K562 (cell line): ENCODE measurements around the gene GSKIP. TPM values are rescaled to one million over a fixed set of nuclear protein-coding genes. Genes with fewer than 3 reads are reported as not detected.

Experiments
- AFF1 ChIP-seq, 2 experiments: fragments of 450-650 bp; IDR thresholded peaks; 2 replicates each; pipeline ENCODE4 v1.6.1; 2018; ENCODE audit warnings: mild to moderate bottlenecking in 2 of 2, low read depth in 1 of 2; ENCODE audit not compliant: partially characterized antibody in 2 of 2
- CREB3 ChIP-seq: fragments of 450-650 bp; conservative IDR thresholded peaks from 2 replicates; pipeline ENCODE4 v1.6.1; 2016; ENCODE audit warnings: missing genetic modification characterization, low read depth, mild to moderate bottlenecking, missing compliant biosample characterization, moderate library complexity
- EHMT2 ChIP-seq: fragments of 450-650 bp; IDR thresholded peaks from 2 replicates; pipeline ENCODE4 v1.6.1; 2018; ENCODE audit warnings: antibody characterized with exemption
- EP300 ChIP-seq: IDR thresholded peaks from 2 replicates; pipeline ENCODE4 v1.6.1; 2012; ENCODE audit warnings: low read length, improper control_type of control experiment
- GTF2F1 ChIP-seq: IDR thresholded peaks from 2 replicates; pipeline ENCODE4 v1.6.1; 2011; ENCODE audit warnings: low read depth, low read length, improper control_type of control experiment
- HDAC1 ChIP-seq, 2 experiments: fragments of 450-650 bp; IDR thresholded peaks; 2 replicates each; pipeline ENCODE4 v1.6.1; 2016 to 2017; ENCODE audit warnings: inconsistent platforms in 1 of 2, mild to moderate bottlenecking in 1 of 2, moderate library complexity in 1 of 2
- HSF4 ChIP-seq: fragments of 250-450 bp; sonication (Bioruptor Pico); IDR thresholded peaks from 2 replicates; pipeline ENCODE4 v2.1.2; 2022; ENCODE audit warnings: mild to moderate bottlenecking, moderate library complexity, borderline replicate concordance
- MEF2D ChIP-seq: conservative IDR thresholded peaks from 2 replicates; pipeline ENCODE4 v1.6.1; 2016; ENCODE audit warnings: low read depth, missing genetic modification characterization, missing compliant biosample characterization
- NFIC ChIP-seq: fragments of 450-650 bp; IDR thresholded peaks from 2 replicates; pipeline ENCODE4 v1.6.1; 2017; ENCODE audit warnings: mild to moderate bottlenecking, inconsistent platforms
- POLR2H ChIP-seq: IDR thresholded peaks from 2 replicates; pipeline ENCODE4 v1.6.1; 2016; ENCODE audit warnings: missing genetic modification characterization, low read depth, mild to moderate bottlenecking, control low read depth, missing compliant biosample characterization, moderate library complexity
- RBM39 ChIP-seq: fragments of 200-400 bp; formaldehyde crosslinking; optimal IDR thresholded peaks from 2 replicates; pipeline ENCODE3; 2018; ENCODE audit warnings: low read depth, low read length
- RNF2 ChIP-seq: sonication (generic); IDR thresholded peaks from 2 replicates; pipeline ENCODE4 v1.6.1; 2016
- XRCC4 ChIP-seq: IDR thresholded peaks from one replicate; pipeline ENCODE4 v1.6.1; 2011; ENCODE audit not compliant: insufficient read depth, insufficient read length; ENCODE audit errors: extremely low read depth
- polyA plus RNA-seq, 8 experiments: library from polyadenylated mRNA; depleted of rRNA in 4 of 8; stranded (reverse) in 5 of 8; unstranded in 3 of 8; fragments of >200 nt; fragmentation: Nextera tagmentation in 2 of 8; fragmentation: Illumina TruSeq in 1 of 8; extraction: Ambion mirVana in 2 of 8; extraction: Trizol in 1 of 8; gene quantifications; 2 replicates each; pipeline versions ENCODE4 v1.2.1 to v1.2.3, GENCODE V29; 2011 to 2014; ENCODE audit warnings: inconsistent platforms in 1 of 8, missing spikeins in 1 of 8
- total RNA-seq, 7 experiments: library from RNA; depleted of rRNA in 6 of 7; stranded (reverse); fragments of >200 nt in 6 of 7; fragmentation: Illumina TruSeq in 2 of 7; extraction: Trizol in 2 of 7; gene quantifications; 2 replicates each; pipeline versions ENCODE4 v1.2.1 to v1.2.3, GENCODE V29; 2011 to 2021; ENCODE audit warnings: low replicate concordance in 1 of 7
- TF ChIP-seq, protein P1 (sequence below): fragments of 450-650 bp; IDR thresholded peaks from 2 replicates; pipeline ENCODE4 v1.6.1; 2016; ENCODE audit warnings: borderline replicate concordance
- TF ChIP-seq, protein P2 (sequence below): fragments of 450-650 bp; formaldehyde crosslinking; IDR thresholded peaks from 2 replicates; pipeline ENCODE4 v1.4.0; 2020; ENCODE audit warnings: mild to moderate bottlenecking, moderate library complexity
- TF ChIP-seq, protein P3 (sequence below): fragments of 450-650 bp; formaldehyde crosslinking; IDR thresholded peaks from 2 replicates; pipeline ENCODE4 v1.4.0; 2022; ENCODE audit warnings: missing genetic modification characterization

GSKIP gene
- total and polyA plus RNA-seq, 9 of the 15 experiments (the other 6 are each of a cell fraction or from before 2014, with no cell fraction given): 12.9 to 58.9 (median 22.2) TPM

DNA sequence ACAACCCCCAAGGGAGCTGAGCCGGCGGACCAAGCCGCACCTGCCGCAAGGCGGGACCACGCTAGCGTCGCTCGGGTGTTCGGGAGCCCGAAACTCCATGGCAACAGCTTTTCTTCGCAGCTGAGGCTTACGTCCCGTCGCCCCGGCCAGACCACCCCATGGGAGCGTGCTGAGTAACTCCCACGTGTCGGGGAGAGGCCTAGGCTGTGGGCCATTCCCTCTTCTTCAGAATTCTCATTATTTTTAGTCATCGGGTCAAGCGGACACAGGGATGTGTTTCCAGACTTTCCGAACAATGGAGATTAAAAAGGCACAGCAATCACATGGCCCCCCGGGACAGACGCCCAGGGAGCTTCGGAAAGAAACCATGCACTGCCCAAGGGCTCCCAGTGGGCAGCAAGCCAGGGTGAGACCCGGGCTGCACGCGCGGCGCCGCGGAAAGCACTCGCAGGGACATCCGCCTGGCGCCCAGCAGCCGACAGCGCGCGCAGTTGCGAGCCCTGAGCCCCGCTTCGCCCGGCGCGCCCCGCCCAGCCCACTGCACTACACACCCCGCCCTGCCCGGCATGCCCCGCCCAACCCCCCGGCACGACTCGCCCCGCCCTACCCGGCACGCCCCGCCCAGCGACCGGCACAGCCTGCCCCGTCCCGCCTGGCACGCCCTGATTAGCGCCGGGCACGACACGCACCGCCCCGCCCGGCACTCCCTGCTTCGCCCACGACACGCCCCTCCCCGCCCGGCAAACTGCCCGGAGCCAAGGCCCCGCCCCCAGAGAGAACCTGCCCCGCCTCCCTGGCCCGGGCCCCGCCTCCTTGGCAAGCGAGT, 28.2 kb downstream of the GSKIP start (continued):
- TF ChIP-seq CREB3 (no peak), POLR2H (tag) (no peak), EHMT2 (no peak), MEF2D (tag) (no peak), RNF2 (no peak), RBM39 (no peak), XRCC4 (no peak), GTF2F1 (no peak), NFIC (peak; percentile 40), HDAC1 (IDR thresholded peaks at IDR 0.05) (no peak), HSF4 (CRISPR knock-in tag) (no peak), EP300 (no peak), AFF1 (IDR thresholded peaks at IDR 0.05; ENCODE audit: low read depth in 1 of 2, partially characterized antibody in 2 of 2) (no peak)
- TF ChIP-seq, protein P1, sequence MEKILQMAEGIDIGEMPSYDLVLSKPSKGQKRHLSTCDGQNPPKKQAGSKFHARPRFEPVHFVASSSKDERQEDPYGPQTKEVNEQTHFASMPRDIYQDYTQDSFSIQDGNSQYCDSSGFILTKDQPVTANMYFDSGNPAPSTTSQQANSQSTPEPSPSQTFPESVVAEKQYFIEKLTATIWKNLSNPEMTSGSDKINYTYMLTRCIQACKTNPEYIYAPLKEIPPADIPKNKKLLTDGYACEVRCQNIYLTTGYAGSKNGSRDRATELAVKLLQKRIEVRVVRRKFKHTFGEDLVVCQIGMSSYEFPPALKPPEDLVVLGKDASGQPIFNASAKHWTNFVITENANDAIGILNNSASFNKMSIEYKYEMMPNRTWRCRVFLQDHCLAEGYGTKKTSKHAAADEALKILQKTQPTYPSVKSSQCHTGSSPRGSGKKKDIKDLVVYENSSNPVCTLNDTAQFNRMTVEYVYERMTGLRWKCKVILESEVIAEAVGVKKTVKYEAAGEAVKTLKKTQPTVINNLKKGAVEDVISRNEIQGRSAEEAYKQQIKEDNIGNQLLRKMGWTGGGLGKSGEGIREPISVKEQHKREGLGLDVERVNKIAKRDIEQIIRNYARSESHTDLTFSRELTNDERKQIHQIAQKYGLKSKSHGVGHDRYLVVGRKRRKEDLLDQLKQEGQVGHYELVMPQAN: 0 out of 2 replicates have a peak, but pooled peaks have one; percentile 15
- TF ChIP-seq, protein P2, sequence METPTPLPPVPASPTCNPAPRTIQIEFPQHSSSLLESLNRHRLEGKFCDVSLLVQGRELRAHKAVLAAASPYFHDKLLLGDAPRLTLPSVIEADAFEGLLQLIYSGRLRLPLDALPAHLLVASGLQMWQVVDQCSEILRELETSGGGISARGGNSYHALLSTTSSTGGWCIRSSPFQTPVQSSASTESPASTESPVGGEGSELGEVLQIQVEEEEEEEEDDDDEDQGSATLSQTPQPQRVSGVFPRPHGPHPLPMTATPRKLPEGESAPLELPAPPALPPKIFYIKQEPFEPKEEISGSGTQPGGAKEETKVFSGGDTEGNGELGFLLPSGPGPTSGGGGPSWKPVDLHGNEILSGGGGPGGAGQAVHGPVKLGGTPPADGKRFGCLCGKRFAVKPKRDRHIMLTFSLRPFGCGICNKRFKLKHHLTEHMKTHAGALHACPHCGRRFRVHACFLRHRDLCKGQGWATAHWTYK (CRISPR knock-in tag): no peak
- TF ChIP-seq, protein P3, sequence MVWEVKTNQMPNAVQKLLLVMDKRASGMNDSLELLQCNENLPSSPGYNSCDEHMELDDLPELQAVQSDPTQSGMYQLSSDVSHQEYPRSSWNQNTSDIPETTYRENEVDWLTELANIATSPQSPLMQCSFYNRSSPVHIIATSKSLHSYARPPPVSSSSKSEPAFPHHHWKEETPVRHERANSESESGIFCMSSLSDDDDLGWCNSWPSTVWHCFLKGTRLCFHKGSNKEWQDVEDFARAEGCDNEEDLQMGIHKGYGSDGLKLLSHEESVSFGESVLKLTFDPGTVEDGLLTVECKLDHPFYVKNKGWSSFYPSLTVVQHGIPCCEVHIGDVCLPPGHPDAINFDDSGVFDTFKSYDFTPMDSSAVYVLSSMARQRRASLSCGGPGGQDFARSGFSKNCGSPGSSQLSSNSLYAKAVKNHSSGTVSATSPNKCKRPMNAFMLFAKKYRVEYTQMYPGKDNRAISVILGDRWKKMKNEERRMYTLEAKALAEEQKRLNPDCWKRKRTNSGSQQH (CRISPR knock-in tag): no peak
